Hepatocyte (in vitro differentiated cells): ENCODE results near the gene CYTH1.

Source experiments
- EZH2 ChIP-seq: fragments of 200-600 bp; sonication (generic); IDR thresholded peaks from 2 replicates; pipeline ENCODE4 v1.6.1; 2016; ENCODE audit warnings: antibody characterized with exemption, mild to moderate bottlenecking, borderline replicate concordance
- TF ChIP-seq, protein P1 (sequence below): fragments of 200-600 bp; sonication (generic); IDR thresholded peaks from 2 replicates; pipeline ENCODE4 v1.5.1; 2016; ENCODE audit warnings: antibody characterized with exemption, mild to moderate bottlenecking; ENCODE audit not compliant: poor library complexity

DNA sequence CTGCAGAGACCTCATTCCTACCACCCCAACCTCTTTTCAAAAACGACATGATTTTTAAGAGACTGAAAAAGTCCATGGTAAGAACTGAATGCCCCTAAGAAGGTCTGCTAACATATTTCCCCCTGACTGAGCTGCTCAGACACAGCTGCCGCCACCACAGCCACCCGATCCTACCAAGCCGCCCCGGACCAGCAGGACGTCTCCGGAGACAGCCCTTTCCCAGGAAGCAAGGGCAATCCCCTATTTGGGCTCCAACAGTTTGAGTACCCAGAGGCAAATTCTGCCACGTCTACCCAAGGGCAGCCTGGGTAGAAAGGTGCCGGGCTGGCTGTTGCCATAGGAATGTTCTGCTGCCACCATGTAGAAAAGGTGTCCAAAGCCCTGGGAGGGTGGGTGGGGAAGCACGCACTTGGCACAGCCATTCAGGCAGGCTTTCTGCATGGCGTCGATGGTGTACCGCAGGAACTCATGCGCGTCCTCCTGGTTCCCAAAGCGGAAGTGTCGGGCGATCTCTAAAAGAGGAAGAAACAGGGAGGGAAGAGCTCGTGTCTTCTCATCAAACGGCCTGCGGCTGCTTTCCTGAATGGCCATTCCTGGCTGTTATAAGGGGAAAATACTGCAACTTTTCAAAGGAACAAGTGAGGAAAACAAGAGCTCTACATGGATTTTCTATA is 44.9 kb upstream of the CYTH1 start:
- TF ChIP-seq, protein P1, sequence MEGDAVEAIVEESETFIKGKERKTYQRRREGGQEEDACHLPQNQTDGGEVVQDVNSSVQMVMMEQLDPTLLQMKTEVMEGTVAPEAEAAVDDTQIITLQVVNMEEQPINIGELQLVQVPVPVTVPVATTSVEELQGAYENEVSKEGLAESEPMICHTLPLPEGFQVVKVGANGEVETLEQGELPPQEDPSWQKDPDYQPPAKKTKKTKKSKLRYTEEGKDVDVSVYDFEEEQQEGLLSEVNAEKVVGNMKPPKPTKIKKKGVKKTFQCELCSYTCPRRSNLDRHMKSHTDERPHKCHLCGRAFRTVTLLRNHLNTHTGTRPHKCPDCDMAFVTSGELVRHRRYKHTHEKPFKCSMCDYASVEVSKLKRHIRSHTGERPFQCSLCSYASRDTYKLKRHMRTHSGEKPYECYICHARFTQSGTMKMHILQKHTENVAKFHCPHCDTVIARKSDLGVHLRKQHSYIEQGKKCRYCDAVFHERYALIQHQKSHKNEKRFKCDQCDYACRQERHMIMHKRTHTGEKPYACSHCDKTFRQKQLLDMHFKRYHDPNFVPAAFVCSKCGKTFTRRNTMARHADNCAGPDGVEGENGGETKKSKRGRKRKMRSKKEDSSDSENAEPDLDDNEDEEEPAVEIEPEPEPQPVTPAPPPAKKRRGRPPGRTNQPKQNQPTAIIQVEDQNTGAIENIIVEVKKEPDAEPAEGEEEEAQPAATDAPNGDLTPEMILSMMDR, result no peak
- TF ChIP-seq EZH2, result no peak
